HEK293 (cell line): ENCODE data around the gene DNAH6.
"Not testable (repeated sequence)": the region's sequence is repeated elsewhere in the genome, so short reads cannot be mapped to it uniquely, and the experiment has no call there.

ENCODE experiments used
- CTCF ChIA-PET: fragments of 350-600 bp; formaldehyde crosslinking; extraction: SDS; loops from one replicate; lab custom pipeline; 2021; ENCODE audit warnings: antibody characterized with exemption; lab: Yijun Ruan, JAX
- POLR2A ChIA-PET: fragments of 300-600 bp; formaldehyde crosslinking; extraction: SDS; loops from one replicate; lab custom pipeline; 2020; ENCODE audit warnings: antibody characterized with exemption, inconsistent platforms; lab: Yijun Ruan, JAX
- H3K27ac ChIP-seq: fragments of 200-500 bp; sonication (Bioruptor generic); 2 replicates; pipeline ENCODE4 v1.5.1; 2014; ENCODE audit warnings: low read depth, low read length, control low read depth, inconsistent platforms; ENCODE audit errors: extremely low read depth
- H3K36me3 ChIP-seq, 2 experiments: fragments of 200-500 bp in 1 of 2; sonication (Bioruptor generic) in 1 of 2; 1 replicate in 1 of 2; 2 replicates in 1 of 2; pipeline ENCODE4 v1.5.1; 2014 to 2017; ENCODE audit warnings: inconsistent platforms in 2 of 2, low read length in 2 of 2; ENCODE audit not compliant: control insufficient read depth in 2 of 2, insufficient read depth in 1 of 2
- H3K4me1 ChIP-seq: fragments of 200-500 bp; sonication (Bioruptor generic); 2 replicates; pipeline ENCODE4 v1.5.1; 2014; ENCODE audit warnings: mild to moderate bottlenecking, low read length, inconsistent platforms; ENCODE audit not compliant: control insufficient read depth, insufficient read depth
- H3K4me3 ChIP-seq: 2 replicates; pipeline ENCODE4 v1.5.1; 2011; ENCODE audit warnings: low read depth, mild to moderate bottlenecking, control low read depth, low read length, moderate library complexity
- H3K9me3 ChIP-seq: fragments of 200-500 bp; sonication (Bioruptor generic); 2 replicates; pipeline ENCODE4 v1.5.1; 2014; ENCODE audit warnings: low read depth, low read length, inconsistent platforms; ENCODE audit not compliant: control insufficient read depth, insufficient read depth
- KLF9 ChIP-seq: fragments of 450-650 bp; formaldehyde crosslinking; IDR thresholded peaks from 2 replicates; pipeline ENCODE4 v1.5.1; 2016; ENCODE audit warnings: missing biosample characterization, missing genetic modification characterization, low read depth
- MYNN ChIP-seq: fragments of 450-650 bp; formaldehyde crosslinking; IDR thresholded peaks from 2 replicates; pipeline ENCODE4 v1.5.1; 2016; ENCODE audit warnings: missing biosample characterization, missing genetic modification characterization, borderline replicate concordance
- OSR2 ChIP-seq: fragments of 450-650 bp; formaldehyde crosslinking; IDR thresholded peaks from 2 replicates; pipeline ENCODE4 v1.5.1; 2016; ENCODE audit warnings: missing biosample characterization, missing genetic modification characterization
- PRDM1 ChIP-seq: fragments of 450-650 bp; formaldehyde crosslinking; IDR thresholded peaks from 2 replicates; pipeline ENCODE4; 2016; ENCODE audit warnings: missing biosample characterization, missing genetic modification characterization
- SCRT2 ChIP-seq: fragments of 450-650 bp; formaldehyde crosslinking; IDR thresholded peaks from 2 replicates; pipeline ENCODE4 v1.5.1; 2016; ENCODE audit warnings: missing biosample characterization, missing genetic modification characterization
- SETDB1 ChIP-seq: IDR thresholded peaks from one replicate; pipeline ENCODE4 v1.6.1; 2017; ENCODE audit warnings: mild to moderate bottlenecking, low read length, moderate library complexity, mixed read lengths; ENCODE audit not compliant: insufficient read length
- SP2 ChIP-seq: fragments of 450-650 bp; formaldehyde crosslinking; IDR thresholded peaks from 2 replicates; pipeline ENCODE4 v1.5.1; 2016; ENCODE audit warnings: missing biosample characterization, missing genetic modification characterization
- TRIM28 ChIP-seq: IDR thresholded peaks from 2 replicates; pipeline ENCODE4 v1.6.1; 2011; ENCODE audit warnings: low read length, control low read depth, borderline replicate concordance
- ZBTB17 ChIP-seq: fragments of 450-650 bp; formaldehyde crosslinking; IDR thresholded peaks from 2 replicates; pipeline ENCODE4 v1.5.1; 2016; ENCODE audit warnings: missing biosample characterization, missing genetic modification characterization
- ZNF23 ChIP-seq: fragments of 450-650 bp; formaldehyde crosslinking; IDR thresholded peaks from 2 replicates; pipeline ENCODE4 v1.5.1; 2016; ENCODE audit warnings: missing biosample characterization, missing genetic modification characterization, borderline replicate concordance
- ZNF266 ChIP-seq: fragments of 450-650 bp; formaldehyde crosslinking; IDR thresholded peaks from 2 replicates; pipeline ENCODE4 v1.5.1; 2016; ENCODE audit warnings: missing biosample characterization, missing genetic modification characterization, low read depth
- ZNF341 ChIP-seq: fragments of 450-650 bp; formaldehyde crosslinking; IDR thresholded peaks from 2 replicates; pipeline ENCODE4; 2016; ENCODE audit warnings: low read depth, missing biosample characterization, missing genetic modification characterization
- ZNF354C ChIP-seq: fragments of 450-650 bp; formaldehyde crosslinking; IDR thresholded peaks from 2 replicates; pipeline ENCODE4 v1.5.1; 2016; ENCODE audit warnings: missing biosample characterization, missing genetic modification characterization, low read depth, borderline replicate concordance
- ZNF366 ChIP-seq: fragments of 450-650 bp; formaldehyde crosslinking; conservative IDR thresholded peaks from 2 replicates; pipeline ENCODE4 v1.5.1; 2016; ENCODE audit warnings: missing biosample characterization, missing genetic modification characterization
- ZNF394 ChIP-seq: fragments of 450-650 bp; formaldehyde crosslinking; IDR thresholded peaks from 2 replicates; pipeline ENCODE4 v1.5.1; 2016; ENCODE audit warnings: missing biosample characterization, missing genetic modification characterization, mild to moderate bottlenecking, moderate library complexity, borderline replicate concordance
- ZNF521 ChIP-seq: fragments of 450-650 bp; formaldehyde crosslinking; IDR thresholded peaks from 2 replicates; pipeline ENCODE4 v1.5.1; 2017; ENCODE audit warnings: missing biosample characterization, mild to moderate bottlenecking, missing genetic modification characterization
- ZNF580 ChIP-seq: fragments of 450-650 bp; formaldehyde crosslinking; IDR thresholded peaks from 2 replicates; pipeline ENCODE4 v1.5.1; 2016; ENCODE audit warnings: missing biosample characterization, missing genetic modification characterization
- ZNF600 ChIP-seq: fragments of 450-650 bp; formaldehyde crosslinking; IDR thresholded peaks from 2 replicates; pipeline ENCODE4 v1.5.1; 2016; ENCODE audit warnings: missing biosample characterization, missing genetic modification characterization
- ZNF629 ChIP-seq: fragments of 450-650 bp; formaldehyde crosslinking; IDR thresholded peaks from 2 replicates; pipeline ENCODE4 v1.5.1; 2017; ENCODE audit warnings: missing biosample characterization, missing genetic modification characterization
- ZNF747 ChIP-seq: fragments of 450-650 bp; formaldehyde crosslinking; IDR thresholded peaks from 2 replicates; pipeline ENCODE4 v1.5.1; 2016; ENCODE audit warnings: missing biosample characterization, missing genetic modification characterization
- ZNF791 ChIP-seq: fragments of 450-650 bp; formaldehyde crosslinking; IDR thresholded peaks from 2 replicates; pipeline ENCODE4 v1.5.1; 2016; ENCODE audit warnings: missing biosample characterization, missing genetic modification characterization
- ZSCAN16 ChIP-seq: fragments of 450-650 bp; formaldehyde crosslinking; IDR thresholded peaks from 2 replicates; pipeline ENCODE4 v1.5.1; 2016; ENCODE audit warnings: missing biosample characterization, missing genetic modification characterization
- TF ChIP-seq, protein P1 (sequence below): fragments of 450-650 bp; formaldehyde crosslinking; IDR thresholded peaks from 2 replicates; pipeline ENCODE4 v1.5.1; 2016; ENCODE audit warnings: missing biosample characterization, missing genetic modification characterization, low read depth
- TF ChIP-seq, protein P2 (sequence below): fragments of 450-650 bp; formaldehyde crosslinking; IDR thresholded peaks from 2 replicates; pipeline ENCODE4 v1.5.1; 2017; ENCODE audit warnings: missing biosample characterization, missing genetic modification characterization

The DNAH6 gene, protein sequence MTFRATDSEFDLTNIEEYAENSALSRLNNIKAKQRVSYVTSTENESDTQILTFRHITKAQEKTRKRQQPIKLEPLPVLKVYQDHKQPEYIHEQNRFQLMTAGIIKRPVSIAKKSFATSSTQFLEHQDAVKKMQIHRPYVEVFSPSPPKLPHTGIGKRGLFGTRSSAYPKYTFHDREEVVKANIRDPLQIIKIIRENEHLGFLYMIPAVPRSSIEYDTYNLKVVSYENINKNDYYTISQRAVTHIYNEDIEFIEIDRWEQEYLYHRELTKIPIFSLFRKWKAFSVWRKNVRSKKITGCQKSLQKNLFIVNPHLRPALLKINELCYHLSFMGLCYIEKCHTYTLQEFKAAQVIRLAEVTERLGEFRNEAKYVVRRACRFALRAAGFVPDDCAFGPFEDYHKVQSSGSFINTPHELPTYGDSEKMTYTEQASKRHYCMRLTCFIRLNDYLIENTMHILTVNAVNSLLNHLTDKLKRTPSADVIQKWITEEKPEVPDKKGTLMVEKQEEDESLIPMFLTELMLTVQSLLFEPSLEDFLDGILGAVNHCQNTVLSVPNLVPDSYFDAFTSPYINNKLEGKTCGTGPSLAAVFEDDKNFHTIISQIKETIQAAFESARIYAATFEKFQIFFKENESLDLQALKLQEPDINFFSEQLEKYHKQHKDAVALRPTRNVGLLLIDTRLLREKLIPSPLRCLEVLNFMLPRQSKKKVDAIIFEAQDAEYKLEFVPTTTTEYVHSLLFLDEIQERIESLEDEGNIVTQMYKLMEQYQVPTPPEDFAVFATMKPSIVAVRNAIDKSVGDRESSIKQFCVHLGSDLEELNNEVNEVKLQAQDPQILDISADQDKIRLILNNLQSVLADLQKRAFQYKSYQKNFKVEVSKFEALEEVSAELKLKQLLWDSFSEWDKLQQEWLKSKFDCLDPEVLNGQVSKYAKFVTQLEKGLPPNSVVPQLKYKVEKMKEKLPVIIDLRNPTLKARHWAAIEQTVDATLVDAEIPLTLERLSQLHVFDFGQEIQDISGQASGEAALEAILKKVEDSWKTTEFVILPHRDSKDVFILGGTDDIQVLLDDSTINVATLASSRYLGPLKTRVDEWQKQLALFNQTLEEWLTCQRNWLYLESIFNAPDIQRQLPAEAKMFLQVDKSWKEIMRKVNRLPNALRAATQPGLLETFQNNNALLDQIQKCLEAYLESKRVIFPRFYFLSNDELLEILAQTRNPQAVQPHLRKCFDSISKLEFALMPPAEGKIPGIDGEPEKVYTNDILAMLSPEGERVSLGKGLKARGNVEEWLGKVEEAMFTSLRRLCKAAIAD (N-terminal part only)

GRCh38 chr2:84516234-84516986 is at the start of gene DNAH6:
Gene DNAH6, plus strand, starts transcription at chr2:84516498. Its CDS starts 1,329 bp downstream, at chr2:84517827.
- POLR2A ChIA-PET, result no interaction called here

GRCh38 chr2:84467389-84467788 is 48.9 kb upstream of the DNAH6 start:
- CTCF ChIA-PET, result no interaction called here
- TF ChIP-seq, protein P1, sequence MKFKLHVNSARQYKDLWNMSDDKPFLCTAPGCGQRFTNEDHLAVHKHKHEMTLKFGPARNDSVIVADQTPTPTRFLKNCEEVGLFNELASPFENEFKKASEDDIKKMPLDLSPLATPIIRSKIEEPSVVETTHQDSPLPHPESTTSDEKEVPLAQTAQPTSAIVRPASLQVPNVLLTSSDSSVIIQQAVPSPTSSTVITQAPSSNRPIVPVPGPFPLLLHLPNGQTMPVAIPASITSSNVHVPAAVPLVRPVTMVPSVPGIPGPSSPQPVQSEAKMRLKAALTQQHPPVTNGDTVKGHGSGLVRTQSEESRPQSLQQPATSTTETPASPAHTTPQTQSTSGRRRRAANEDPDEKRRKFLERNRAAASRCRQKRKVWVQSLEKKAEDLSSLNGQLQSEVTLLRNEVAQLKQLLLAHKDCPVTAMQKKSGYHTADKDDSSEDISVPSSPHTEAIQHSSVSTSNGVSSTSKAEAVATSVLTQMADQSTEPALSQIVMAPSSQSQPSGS, result no peak
- TF ChIP-seq SP2, result no peak
- peak; percentile 96; the same call in 1 of the 2 replicates for TF ChIP-seq TRIM28
- no peak for TF ChIP-seq ZNF394 (tag by site-specific recombination)
- TF ChIP-seq SETDB1, result peak; percentile 99
- TF ChIP-seq ZNF266 (tag by site-specific recombination), result no peak
- TF ChIP-seq ZNF580 (tag by site-specific recombination), result no peak
- TF ChIP-seq ZSCAN16 (tag by site-specific recombination), result no peak
- TF ChIP-seq ZNF791, result no peak
- H3K4me3 ChIP-seq, result no peak overlapping the region
- no peak overlapping the region for H3K27ac ChIP-seq
- no peaks in the 10 kb centered on the region for H3K9me3 ChIP-seq
- H3K36me3 ChIP-seq, result no peaks in the 10 kb centered on the region
- POLR2A ChIA-PET, result interaction anchor here (0.6 kb wide), 1 partner anchor 1161 kb away, joined by 3 read pairs; no protein-coding TSS in a partner anchor
- H3K4me1 ChIP-seq, result no peaks in the 10 kb centered on the region

More at GRCh38 chr2:84516234-84516986, at the start of gene DNAH6:
- no peaks in the 10 kb centered on the region for H3K9me3 ChIP-seq
- TF ChIP-seq ZNF23 (tag by site-specific recombination) (no peak), ZBTB17 (tag by site-specific recombination) (peak; percentile 80), SP2 (peak; percentile 75), KLF9 (tag by site-specific recombination) (no peak), SCRT2 (peak; percentile 88), MYNN (tag by site-specific recombination) (peak; percentile 85), ZNF600 (tag by site-specific recombination) (no peak), ZNF747 (tag by site-specific recombination) (no peak), PRDM1 (tag by site-specific recombination) (peak; percentile 73), ZNF341 (peak; percentile 28; the same call in 1 of the 2 replicates), ZNF354C (tag by site-specific recombination) (no peak), OSR2 (tag by site-specific recombination) (peak; percentile 85), ZNF366 (tag by site-specific recombination) (peak; percentile 32; the same call in 1 of the 2 replicates), ZNF521 (tag by site-specific recombination) (no peak), ZNF629 (tag by site-specific recombination) (peak; percentile 35; the same call in 1 of the 2 replicates)
- TF ChIP-seq, protein P2, sequence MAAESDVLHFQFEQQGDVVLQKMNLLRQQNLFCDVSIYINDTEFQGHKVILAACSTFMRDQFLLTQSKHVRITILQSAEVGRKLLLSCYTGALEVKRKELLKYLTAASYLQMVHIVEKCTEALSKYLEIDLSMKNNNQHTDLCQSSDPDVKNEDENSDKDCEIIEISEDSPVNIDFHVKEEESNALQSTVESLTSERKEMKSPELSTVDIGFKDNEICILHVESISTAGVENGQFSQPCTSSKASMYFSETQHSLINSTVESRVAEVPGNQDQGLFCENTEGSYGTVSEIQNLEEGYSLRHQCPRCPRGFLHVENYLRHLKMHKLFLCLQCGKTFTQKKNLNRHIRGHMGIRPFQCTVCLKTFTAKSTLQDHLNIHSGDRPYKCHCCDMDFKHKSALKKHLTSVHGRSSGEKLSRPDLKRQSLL (tag by site-specific recombination), result no peak
- no peak within 1 kb of the TSS for H3K27ac ChIP-seq
- no peaks in the 10 kb centered on the region for H3K36me3 ChIP-seq
- H3K4me3 ChIP-seq, result peak within 1 kb of the TSS; percentile 47
- no peaks in the 10 kb centered on the region for H3K4me1 ChIP-seq
- CTCF ChIA-PET, result interaction anchor here (0.6 to 1.7 kb wide), 2 partner anchors 10 to 106 kb away, joined by 4 read pairs; no protein-coding TSS in a partner anchor

GRCh38 chr2:84472423-84472822 is 43.9 kb upstream of the DNAH6 start:
- H3K4me3 ChIP-seq, CTCF ChIA-PET, H3K36me3 ChIP-seq, H3K9me3 ChIP-seq, H3K4me1 ChIP-seq, POLR2A ChIA-PET, H3K27ac ChIP-seq: not testable (repeated sequence)
